AG10803 (cell line): ENCODE data around the gene MEGF6.

ENCODE experiments used
- DNase-seq: peaks from one replicate; pipeline ENCODE4 v3.0.0; 2010; ENCODE audit warnings: low read depth
- H3K4me3 ChIP-seq: 2 replicates; pipeline ENCODE4 v1.5.1; 2011; ENCODE audit warnings: mild to moderate bottlenecking, low read length, control low read depth
- TF ChIP-seq, protein P1 (sequence below): conservative IDR thresholded peaks from 2 replicates; pipeline ENCODE4 v1.5.1; 2011; ENCODE audit warnings: mild to moderate bottlenecking, low read length, control low read depth, inconsistent platforms

Gene MEGF6

DNA sequence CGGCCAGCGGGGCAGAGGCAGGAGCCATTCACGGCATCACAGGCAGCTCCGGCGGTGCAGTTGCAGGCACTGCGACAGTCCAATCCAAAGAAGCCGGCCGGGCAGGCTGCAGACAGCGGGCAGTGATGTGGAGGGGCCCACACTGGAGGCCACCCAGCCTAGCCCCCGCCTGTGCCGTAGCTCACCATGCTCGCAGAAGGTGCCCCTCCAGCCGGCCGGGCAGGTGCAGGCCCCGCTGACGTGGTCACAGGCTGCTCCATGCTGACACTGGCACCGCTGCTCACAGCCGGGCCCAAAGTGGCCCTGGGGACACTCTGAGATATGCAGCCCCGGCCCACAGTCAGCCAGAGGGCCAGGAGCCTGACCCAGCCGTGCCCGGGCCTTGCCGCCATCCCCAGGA lies 111.7 kb downstream of the MEGF6 start:
- H3K4me3 ChIP-seq, result no peak overlapping the region
- no peak for DNase-seq
- TF ChIP-seq, protein P1, sequence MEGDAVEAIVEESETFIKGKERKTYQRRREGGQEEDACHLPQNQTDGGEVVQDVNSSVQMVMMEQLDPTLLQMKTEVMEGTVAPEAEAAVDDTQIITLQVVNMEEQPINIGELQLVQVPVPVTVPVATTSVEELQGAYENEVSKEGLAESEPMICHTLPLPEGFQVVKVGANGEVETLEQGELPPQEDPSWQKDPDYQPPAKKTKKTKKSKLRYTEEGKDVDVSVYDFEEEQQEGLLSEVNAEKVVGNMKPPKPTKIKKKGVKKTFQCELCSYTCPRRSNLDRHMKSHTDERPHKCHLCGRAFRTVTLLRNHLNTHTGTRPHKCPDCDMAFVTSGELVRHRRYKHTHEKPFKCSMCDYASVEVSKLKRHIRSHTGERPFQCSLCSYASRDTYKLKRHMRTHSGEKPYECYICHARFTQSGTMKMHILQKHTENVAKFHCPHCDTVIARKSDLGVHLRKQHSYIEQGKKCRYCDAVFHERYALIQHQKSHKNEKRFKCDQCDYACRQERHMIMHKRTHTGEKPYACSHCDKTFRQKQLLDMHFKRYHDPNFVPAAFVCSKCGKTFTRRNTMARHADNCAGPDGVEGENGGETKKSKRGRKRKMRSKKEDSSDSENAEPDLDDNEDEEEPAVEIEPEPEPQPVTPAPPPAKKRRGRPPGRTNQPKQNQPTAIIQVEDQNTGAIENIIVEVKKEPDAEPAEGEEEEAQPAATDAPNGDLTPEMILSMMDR, result no peak

DNA sequence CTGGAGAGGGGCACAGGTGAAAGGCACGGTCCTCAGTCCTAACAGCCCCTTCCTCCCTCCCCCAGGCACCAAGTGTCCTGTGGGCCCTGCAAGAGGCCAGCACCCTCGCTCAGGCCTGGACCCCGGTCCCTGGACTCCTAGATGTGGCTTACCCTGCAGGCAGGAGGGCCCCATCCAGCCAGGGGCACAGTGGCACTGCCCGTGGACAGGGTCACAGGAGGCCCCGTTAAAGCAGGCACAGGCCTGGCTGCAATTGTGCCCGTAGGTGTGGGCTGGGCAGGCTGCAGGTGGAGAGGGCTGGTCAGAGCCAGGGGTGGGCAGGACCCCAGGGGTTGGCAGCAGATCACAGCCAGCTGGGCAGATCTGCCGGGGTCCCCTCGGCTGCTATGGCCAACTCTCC lies 112.3 kb downstream of the MEGF6 start:
- TF ChIP-seq, protein P1, result no peak
- H3K4me3 ChIP-seq, result no peak overlapping the region
- no peak for DNase-seq

DNA sequence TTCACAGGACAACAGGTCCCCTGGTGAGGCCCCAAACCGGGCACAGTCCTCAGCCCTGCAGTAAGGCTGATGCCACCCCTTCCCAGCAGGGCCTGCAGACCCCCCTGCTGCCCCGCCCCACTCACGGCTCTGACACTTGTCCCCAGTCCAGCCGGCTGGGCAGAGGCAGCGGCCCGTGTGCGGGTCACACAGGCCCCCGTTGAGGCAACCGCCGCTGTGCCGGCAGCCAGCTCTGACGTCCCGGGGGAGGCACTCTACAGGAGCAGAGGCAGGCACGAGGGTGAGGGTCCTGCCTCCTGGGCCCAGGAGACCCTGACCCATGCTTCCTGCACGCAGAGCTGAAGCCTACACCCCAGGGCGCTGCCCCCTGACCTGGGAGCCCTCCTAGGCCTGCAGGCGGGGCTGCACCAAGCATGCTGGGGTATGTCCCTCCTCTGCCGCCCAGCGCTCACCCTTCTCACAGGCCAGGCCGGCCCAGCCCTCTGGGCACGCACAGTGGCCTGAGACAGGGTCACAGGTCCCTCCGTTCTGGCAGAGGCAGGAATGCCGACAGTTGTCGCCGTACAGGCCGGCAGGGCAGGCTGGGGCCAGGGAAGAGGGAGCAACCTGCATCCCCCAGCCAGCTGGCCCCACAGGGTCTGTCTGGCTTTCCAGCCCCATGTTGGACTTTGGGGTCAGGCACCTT lies 112.9 kb downstream of the MEGF6 start:
- TF ChIP-seq, protein P1, result no peak
- no peak for DNase-seq
- no peak overlapping the region for H3K4me3 ChIP-seq

DNA sequence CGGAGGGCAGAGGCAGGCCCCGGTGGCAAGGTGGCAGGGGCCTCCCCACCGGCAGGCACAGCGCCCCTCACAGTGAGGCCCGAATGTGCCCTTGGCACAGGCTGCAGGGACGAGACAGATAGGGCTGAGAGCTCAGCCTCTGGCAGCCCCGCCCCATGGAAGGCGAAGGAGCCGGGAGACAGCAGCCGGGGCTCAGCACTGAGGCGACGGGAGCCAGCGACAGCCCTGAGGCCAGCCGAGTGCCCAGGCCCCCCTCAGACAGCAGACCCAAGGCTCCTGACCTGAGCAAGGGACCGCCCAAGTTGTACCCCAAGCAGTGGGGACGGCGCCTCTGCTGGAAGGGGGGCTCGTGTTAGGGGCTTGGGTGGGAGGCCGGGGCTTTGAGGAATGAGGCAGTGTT lies 113.8 kb downstream of the MEGF6 start:
- H3K4me3 ChIP-seq, result no peak overlapping the region
- DNase-seq, result no peak
- TF ChIP-seq, protein P1, result no peak

DNA sequence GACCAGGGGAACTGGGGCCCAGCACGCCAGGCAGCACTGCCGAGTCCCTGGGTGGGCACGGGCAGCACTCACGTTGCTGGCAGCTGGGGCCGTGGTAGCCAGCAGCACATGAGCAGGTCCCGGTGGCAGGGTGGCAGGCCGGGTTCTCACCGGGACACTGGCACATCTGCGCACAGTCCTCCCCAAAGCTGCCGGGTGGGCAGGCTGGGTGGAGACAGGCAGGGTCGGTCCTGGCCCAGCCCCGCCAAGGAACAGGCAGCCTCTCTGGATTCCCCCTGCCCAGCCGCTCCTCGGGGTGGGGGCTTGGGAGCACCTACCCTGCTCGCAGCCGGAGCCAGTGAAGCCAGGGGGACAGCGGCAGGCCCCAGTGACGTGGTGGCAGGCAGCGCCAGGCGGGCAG lies 114.4 kb downstream of the MEGF6 start:
- TF ChIP-seq, protein P1, result no peak
- H3K4me3 ChIP-seq, result no peak overlapping the region
- DNase-seq, result no peak

DNA sequence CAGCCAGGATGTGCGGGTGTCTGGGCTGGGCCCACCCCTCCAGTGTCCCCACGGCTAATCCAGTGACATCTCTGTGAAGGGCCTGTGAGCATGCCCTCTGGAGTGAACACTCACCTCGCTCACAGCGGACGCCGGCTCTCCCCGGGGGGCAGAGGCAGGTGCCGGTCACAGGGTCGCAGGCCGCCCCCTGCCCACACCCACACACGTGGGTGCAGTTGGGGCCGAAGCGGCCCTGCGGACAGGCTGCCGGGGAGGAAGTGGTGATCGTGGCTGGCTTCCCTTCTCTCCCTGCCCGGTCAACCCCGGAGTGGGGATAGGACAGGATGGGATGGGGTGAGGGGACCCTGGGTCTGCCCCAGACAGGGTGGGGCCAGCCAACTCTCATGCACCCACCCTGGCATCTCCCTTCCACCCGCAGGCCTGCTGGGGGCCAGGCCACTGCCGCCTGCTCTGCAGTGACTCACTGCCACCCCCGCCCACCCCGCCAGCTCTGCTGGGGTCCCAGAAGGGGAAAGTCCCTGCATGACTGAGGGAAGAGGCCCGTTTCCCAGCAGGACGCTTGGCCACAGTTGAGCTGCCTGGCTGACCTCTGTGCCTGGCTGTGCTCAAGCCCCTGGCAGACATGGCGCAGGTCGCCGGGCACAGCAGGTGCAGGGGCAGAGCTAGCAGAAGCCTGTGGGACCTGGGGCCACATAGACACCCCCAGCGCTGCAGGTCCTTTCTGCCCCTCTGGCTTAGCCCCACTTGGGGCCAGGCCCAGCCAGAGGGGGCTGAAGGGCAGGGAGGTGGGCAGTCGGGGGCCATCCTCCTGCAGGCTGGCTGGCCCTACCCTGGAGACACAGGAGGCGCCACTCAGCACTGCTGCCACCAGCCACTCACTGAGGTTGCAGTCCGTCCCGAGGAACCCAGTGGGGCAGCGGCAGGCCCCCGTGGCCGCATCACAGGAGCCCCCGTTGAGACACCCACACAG lies 115.2 kb downstream of the MEGF6 start:
- DNase-seq, result no peak
- TF ChIP-seq, protein P1, result no peak
- H3K4me3 ChIP-seq, result no peak overlapping the region
